ENCODE measurements around the gene CUEDC2.

The CUEDC2 gene

GRCh38 chr10:102396730-102397151, 35.6 kb downstream of the CUEDC2 start:
- no peak for DNase-seq (ENCODE audit: low spot score)

GRCh38 chr10:102396317-102396650, 36.1 kb downstream of the CUEDC2 start:
- DNase-seq (ENCODE audit: low spot score), result no peak

GRCh38 chr10:102395400-102396316, 36.7 kb downstream of the CUEDC2 start, which contains the start of gene NFKB2:
Gene NFKB2, plus strand, starts transcription at chr10:102395705. Its CDS starts 255 bp downstream, at chr10:102395960.
- peak; percentile 91 for DNase-seq (ENCODE audit: low spot score)

- DNase-seq (ENCODE audit: low spot score), result no peak
These were observed 37.5 kb downstream of the CUEDC2 start for GRCh38 chr10:102394801-102395399.

GRCh38 chr10:102394079-102394800, 38.1 kb downstream of the CUEDC2 start:
- DNase-seq (ENCODE audit: low spot score), result peak; percentile 95

GRCh38 chr10:102393411-102394078, 38.8 kb downstream of the CUEDC2 start:
- DNase-seq (ENCODE audit: low spot score), result no peak

- no peak for DNase-seq (ENCODE audit: low spot score)
These were observed 40.1 kb downstream of the CUEDC2 start for GRCh38 chr10:102392306-102392705.

- no peak for DNase-seq (ENCODE audit: low spot score)
These were observed 42.5 kb downstream of the CUEDC2 start for GRCh38 chr10:102389894-102390293.

GRCh38 chr10:102384606-102385429, 47.6 kb downstream of the CUEDC2 start:
- DNase-seq (ENCODE audit: low spot score), result no peak

- peak; percentile 63 for DNase-seq (ENCODE audit: low spot score)
These were observed 48.3 kb downstream of the CUEDC2 start for GRCh38 chr10:102384053-102384452.

- no peak for DNase-seq (ENCODE audit: low spot score)
These were observed 49.5 kb downstream of the CUEDC2 start for GRCh38 chr10:102382871-102383270.

- no peak for DNase-seq (ENCODE audit: low spot score)
These were observed 50.4 kb downstream of the CUEDC2 start for GRCh38 chr10:102381983-102382382.

GRCh38 chr10:102379383-102379782, 53.0 kb downstream of the CUEDC2 start:
- DNase-seq (ENCODE audit: low spot score), result no peak

- no peak for DNase-seq (ENCODE audit: low spot score)
These were observed 55.5 kb downstream of the CUEDC2 start for GRCh38 chr10:102376901-102377300.

GRCh38 chr10:102375867-102376266, 56.5 kb downstream of the CUEDC2 start:
- DNase-seq (ENCODE audit: low spot score), result no peak

- DNase-seq (ENCODE audit: low spot score), result no peak
These were observed 57.1 kb downstream of the CUEDC2 start for GRCh38 chr10:102375250-102375649.
